Lung (tissue), 12 donors: ENCODE results near the gene MMP13. TPM values are rescaled to one million over a fixed set of nuclear protein-coding genes. Genes with fewer than 3 reads are reported as not detected.
A peak's percentile ranks its signal among the peaks of the same experiment; 100 is the strongest.

ENCODE experiments used
- ATAC-seq: fragments of 200-7000 bp; cut with Tn5 transposase; one replicate; pipeline ENCODE4 v1.9.1; 2020; ENCODE audit warnings: moderate number of reproducible peaks; ENCODE audit not compliant: insufficient read depth, low FRiP score
- DNase-seq, 3 donors: peaks; one replicate each; pipeline ENCODE4 v3.0.0-alpha.2; 2013 to 2017
- H3K27ac ChIP-seq, 2 donors: one replicate each; pipeline ENCODE4 v1.5.1; 2013; ENCODE audit warnings: mild to moderate bottlenecking in 2 of 2, moderate library complexity in 2 of 2, control low read depth in 1 of 2, inconsistent platforms in 1 of 2, low read depth in 1 of 2, low read length in 1 of 2
- H3K27me3 ChIP-seq, 3 donors: one replicate each; pipeline ENCODE4 v1.5.1; 2013; ENCODE audit warnings: low read length in 2 of 3; ENCODE audit not compliant: control insufficient read depth in 3 of 3, insufficient read depth in 3 of 3
- H3K36me3 ChIP-seq, 4 donors: one replicate each; pipeline ENCODE4 v1.5.1; 2013; ENCODE audit warnings: low read length in 4 of 4, mild to moderate bottlenecking in 1 of 4, moderate library complexity in 1 of 4; ENCODE audit not compliant: control insufficient read depth in 4 of 4, insufficient read depth in 4 of 4
- H3K4me1 ChIP-seq, 5 donors: one replicate each; pipeline ENCODE4 v1.5.1; 2013; ENCODE audit warnings: low read length in 5 of 5, mild to moderate bottlenecking in 2 of 5, moderate library complexity in 1 of 5; ENCODE audit not compliant: control insufficient read depth in 5 of 5, insufficient read depth in 5 of 5
- H3K4me3 ChIP-seq: one replicate; pipeline ENCODE4 v1.5.1; 2013; ENCODE audit warnings: mild to moderate bottlenecking, control low read depth, moderate library complexity
- H3K9ac ChIP-seq, 2 donors: one replicate each; pipeline ENCODE4 v1.5.1; 2013; ENCODE audit warnings: low read length in 2 of 2, control low read depth in 1 of 2; ENCODE audit not compliant: insufficient read depth in 1 of 2
- H3K9me3 ChIP-seq, 4 donors: one replicate each; pipeline ENCODE4 v1.5.1; 2013; ENCODE audit warnings: low read length in 3 of 4, mild to moderate bottlenecking in 1 of 4, moderate library complexity in 1 of 4; ENCODE audit not compliant: control insufficient read depth in 4 of 4, insufficient read depth in 3 of 4
- CTCF ChIP-seq: IDR thresholded peaks from 2 replicates; pipeline ENCODE4 v1.5.1; 2012; ENCODE audit warnings: mild to moderate bottlenecking; ENCODE audit errors: control extremely low read depth, extremely low read depth
- WGBS, 2 donors: extraction: QIAGEN DNeasy Blood & Tissue Kit; methylation state at CpG; one replicate each; pipeline ENCODE4 v1.1.7; 2013; 5-methylcytosine and 5-hydroxymethylcytosine counted together
- polyA plus RNA-seq, 2 donors: library from polyadenylated mRNA; stranded (reverse); fragments of 200-250 nt; gene quantifications; one replicate each; pipeline ENCODE4 v1.2.1, GENCODE V29; 2013
- total RNA-seq, 2 donors: library from RNA; depleted of rRNA in 1 of 2; stranded (reverse); fragments of >200 nt in 1 of 2; gene quantifications; one replicate each; pipeline ENCODE4 v1.2.1, GENCODE V29; 2014 to 2021
- donor health status: control.
- donor health status: control.
- donor health status: Bipolar disorder and iron deficiency.
- donor health status: healthy.
- donor health status: DM: yes; HTN: yes; CAD: no.

MMP13 gene
- total and polyA plus RNA-seq, 4 donors = 0.08 to 0.84 (median 0.09) TPM; not detected in 1

GRCh38 chr11:102940714-102941588 lies 14.6 kb downstream of the MMP13 start:
- DNase-seq = peak; percentile 36 to 75 (median 62)
- Histone ChIP-seq H3K4me1 (no peaks in the 10 kb centered on the region), H3K9me3 (peaks cover 0 to 3% (median 0%) of the 10 kb centered on the region in 4 donors), H3K9ac (no peak overlapping the region), H3K27ac (no peak overlapping the region), H3K36me3 (no peaks in the 10 kb centered on the region), H3K4me3 (no peak overlapping the region), H3K27me3 (peaks cover 0 to 2% (median 0%) of the 10 kb centered on the region in 3 donors)
- TF ChIP-seq CTCF = peak; percentile 62
- 21% methylated on average over 10 of the region's 10 CpGs for WGBS, 2 donors
- ATAC-seq = no peak

- Histone ChIP-seq H3K27ac (no peak overlapping the region), H3K9ac (no peak overlapping the region), H3K4me3 (no peak overlapping the region), H3K27me3 (no peaks in the 10 kb centered on the region), H3K4me1 (no peaks in the 10 kb centered on the region), H3K36me3 (no peaks in the 10 kb centered on the region), H3K9me3 (peaks cover 0 to 3% (median 0%) of the 10 kb centered on the region in 4 donors)
- no peak for TF ChIP-seq CTCF
- no peak for DNase-seq
- 89 to 91% methylated on average over 6 of the region's 6 CpGs for WGBS, 2 donors
- no peak for ATAC-seq
Observed at GRCh38 chr11:102936864-102937509, 18.5 kb downstream of the MMP13 start.

DNA sequence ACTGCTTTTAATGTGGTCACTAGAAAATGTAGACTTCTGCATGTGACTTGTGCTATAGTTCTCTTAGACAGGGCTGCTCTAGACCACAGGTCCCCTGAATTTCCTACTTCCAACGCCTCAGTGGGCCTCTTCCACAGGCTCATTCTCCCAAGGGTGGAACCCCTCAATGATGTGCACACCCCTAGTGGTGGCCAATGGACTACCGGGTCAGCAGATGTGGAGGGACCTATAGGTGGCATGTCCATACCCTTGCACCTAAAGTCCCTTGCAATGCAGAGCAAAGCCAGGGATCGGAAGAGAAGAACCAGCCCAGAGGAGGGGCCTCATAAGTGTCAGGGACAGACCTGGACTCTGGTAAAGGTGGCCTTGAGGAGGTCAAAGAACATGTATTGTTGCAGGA lies 20.0 kb downstream of the MMP13 start:
- H3K36me3 ChIP-seq = no peaks in the 10 kb centered on the region
- H3K27ac ChIP-seq = no peak overlapping the region
- H3K9ac ChIP-seq = no peak overlapping the region
- H3K4me1 ChIP-seq = peaks cover 0 to 1% (median 0%) of the 10 kb centered on the region in 5 donors
- no peak for DNase-seq
- ATAC-seq = no peak
- H3K27me3 ChIP-seq = no peaks in the 10 kb centered on the region
- H3K4me3 ChIP-seq = no peak overlapping the region
- H3K9me3 ChIP-seq = peaks cover 0 to 3% (median 0%) of the 10 kb centered on the region in 4 donors
- WGBS, 2 donors = 92% methylated on average over 3 of the region's 3 CpGs
- TF ChIP-seq CTCF = no peak
